HG03064 (cell line): ENCODE data around the gene TP73.

Experiments used
- ATAC-seq: cut with Tn5 transposase; IDR thresholded peaks from one replicate; pipeline ENCODE4 v1.9.1; 2021; ENCODE audit warnings: low read depth; ENCODE audit not compliant: unreplicated experiment

Gene TP73

GRCh38 chr1:3651930-3652547, at the start of gene TP73:
TSS of gene TP73 (plus strand) at chr1:3652516. CDS start at chr1:3682366, 29,850 bp downstream.
- no peak for ATAC-seq

- no peak for ATAC-seq
Observed at GRCh38 chr1:3603156-3603555, 49.2 kb upstream of the TP73 start.

GRCh38 chr1:3603571-3604467, 48.5 kb upstream of the TP73 start:
- ATAC-seq = no peak

- no peak for ATAC-seq
Observed at GRCh38 chr1:3604468-3604974, 47.8 kb upstream of the TP73 start.

- ATAC-seq = no peak
Observed at GRCh38 chr1:3604997-3605823, 47.1 kb upstream of the TP73 start.

- ATAC-seq = no peak
Observed at GRCh38 chr1:3606779-3607702, 45.3 kb upstream of the TP73 start.

GRCh38 chr1:3607703-3608065, 44.6 kb upstream of the TP73 start:
- ATAC-seq = no peak

GRCh38 chr1:3608154-3608553, 44.2 kb upstream of the TP73 start:
- ATAC-seq = no peak

- no peak for ATAC-seq
Observed at GRCh38 chr1:3609016-3609768, 43.1 kb upstream of the TP73 start.

- ATAC-seq = no peak
Observed at GRCh38 chr1:3609769-3610526, 42.4 kb upstream of the TP73 start.

GRCh38 chr1:3610527-3611169, 41.7 kb upstream of the TP73 start:
- ATAC-seq = no peak

- no peak for ATAC-seq
Observed at GRCh38 chr1:3611170-3612019, 40.9 kb upstream of the TP73 start, which contains the start of gene MEGF6. TSS of gene MEGF6 (minus strand) at chr1:3611508. CDS start at chr1:3611268, 240 bp downstream.

- ATAC-seq = no peak
Observed at GRCh38 chr1:3612123-3612522, 40.2 kb upstream of the TP73 start.

- ATAC-seq = no peak
Observed at GRCh38 chr1:3614755-3615742, 37.3 kb upstream of the TP73 start.

GRCh38 chr1:3616861-3617260, 35.5 kb upstream of the TP73 start:
- ATAC-seq = no peak

- no peak for ATAC-seq
Observed at GRCh38 chr1:3617806-3618345, 34.4 kb upstream of the TP73 start.
